Heart right ventricle (tissue), 16 donors: Measurements from ENCODE around the gene RAB40B. TPM values are rescaled to one million over a fixed set of nuclear protein-coding genes. Genes with fewer than 3 reads are reported as not detected.
A peak's percentile ranks its signal among the peaks of the same experiment; 100 is the strongest.

ENCODE experiments used
- ATAC-seq, 8 donors: fragments of 200-7000 bp; cut with Tn5 transposase; one replicate each; pipeline ENCODE4 v1.9.1; 2020; ENCODE audit warnings: mild to moderate bottlenecking in 8 of 8, moderate library complexity in 8 of 8, moderate number of reproducible peaks in 1 of 8
- DNase-seq, 2 donors: peaks; one replicate each; pipeline ENCODE4 v3.0.0-alpha.2; 2020
- H3K27ac ChIP-seq, 10 donors: fragments of 200-600 bp; sonication (generic) in 2 of 10; one replicate each; pipeline versions ENCODE4 v1.5.0 to v1.8.0; 2020 to 2022; ENCODE audit warnings: mild to moderate bottlenecking in 3 of 10
- H3K27me3 ChIP-seq, 7 donors: fragments of 200-600 bp; one replicate each; pipeline ENCODE4 v1.8.0; 2021 to 2022; ENCODE audit warnings: mild to moderate bottlenecking in 2 of 7
- H3K36me3 ChIP-seq, 9 donors: fragments of 200-600 bp; sonication (generic) in 1 of 9; one replicate each; pipeline versions ENCODE4 v1.5.0 to v1.8.0; 2020 to 2022; ENCODE audit warnings: mild to moderate bottlenecking in 2 of 9
- H3K4me1 ChIP-seq, 9 donors: fragments of 200-600 bp; sonication (generic) in 1 of 9; one replicate each; pipeline versions ENCODE4 v1.5.0 to v1.8.0; 2020 to 2022; ENCODE audit warnings: mild to moderate bottlenecking in 4 of 9
- H3K4me3 ChIP-seq, 10 donors: fragments of 200-600 bp; sonication (generic) in 2 of 10; one replicate each; pipeline versions ENCODE4 v1.5.0 to v1.8.0; 2020 to 2022; ENCODE audit warnings: mild to moderate bottlenecking in 7 of 10, moderate library complexity in 2 of 10
- H3K9me3 ChIP-seq, 11 donors: fragments of 200-600 bp in 10 of 11; sonication (generic) in 2 of 11; one replicate each; pipeline versions ENCODE4 v1.5.0 to v1.8.0; 2013 to 2022; ENCODE audit warnings: mild to moderate bottlenecking in 2 of 11, control low read depth in 1 of 11, moderate library complexity in 1 of 11
- CTCF ChIP-seq, 9 donors: fragments of 200-600 bp; sonication (generic) in 2 of 9; IDR thresholded peaks; one replicate each; pipeline versions ENCODE4 v1.5.0 to v1.8.0; 2021 to 2022; ENCODE audit warnings: antibody characterized with exemption in 9 of 9, mild to moderate bottlenecking in 5 of 9, moderate library complexity in 1 of 9
- WGBS, 2 donors: extraction: QIAGEN DNeasy Blood & Tissue Kit; methylation state at CpG; one replicate each; pipeline ENCODE4 v1.1.7; 2013; ENCODE audit warnings: inconsistent platforms in 1 of 2; 5-methylcytosine and 5-hydroxymethylcytosine counted together
- intact Hi-C, 10 donors: fragments of 100-400 bp; cut with DNase I; formaldehyde crosslinking; loops; one replicate each; pipeline versions ENCODE4 v1.11.1 to v1.14.2; 2022
- polyA plus RNA-seq, 2 donors: library from polyadenylated mRNA; stranded (reverse); fragments of 200-250 nt; gene quantifications; one replicate each; pipeline ENCODE4 v1.2.3, GENCODE V29; 2013
- total RNA-seq, 10 donors: library from RNA; stranded (reverse); fragmentation: NEBNext Ultra II Directional in 3 of 10; extraction: Animal tissue kit (Norgen Biotek cat#: 25700) in 3 of 10; gene quantifications; one replicate each; pipeline versions ENCODE4 v1.2.1 to v1.2.4, GENCODE V29; 2021 to 2023
- donor health status: Arrhythmogenic right ventricular cardiomyopathy.
- donor health status: ischemic (EF 13 %, LVEDD 7.1; RV severe dilation, severe dysfunction).
- donor health status: healthy with polysubstance abuse.
- donor health status: DM: no; HTN: yes; CAD: no.
- donor health status: DM: no; HTN: no; CAD: no.
- donor health status: ischemic (EF 25% LVEDD 6.9; RV normal size, moderate dysfunction).
- donor health status: ischemic (EF 25% LVEDD 5.7; RV mildly dilated, moderate dysfunction).
- donor health status: healthy.
- donor health status: DM: yes; HTN: yes; CAD: no.
- donor health status: Ischemic cardiomyopathy.
- donor health status: ischemic (EF 35%, LVEDD 5.7; RV mildly dilated, moderate dysfunction).
- donor health status: nonischemic (EF 11% LVEDD 7.7; RV severe dilation, severe dysfunction).
- donor health status: DM: yes; HTN: yes; CAD: no.
- donor health status: PGD.
- donor health status: ischemic (EF 29% LVEDD 5.4; RV normal size, mild dysfunction).
- donor health status: nonischemic (EF 23%, LVEDD 6.1; RV moderate dilation, normal function).

The RAB40B gene
- total and polyA plus RNA-seq, 12 donors, result 8.0 to 42.4 (median 20.4) TPM

GRCh38 chr17:82691714-82692113 is 6.8 kb downstream of the RAB40B start:
- H3K27me3 ChIP-seq, result peaks cover 0 to 2% (median 0%) of the 10 kb centered on the region in 7 donors
- no peak for ATAC-seq
- DNase-seq, result no peak
- TF ChIP-seq CTCF (IDR thresholded peaks at IDR 0.05), result no peak
- no peak overlapping the region for H3K27ac ChIP-seq
- H3K4me3 ChIP-seq, result no peak overlapping the region
- peaks cover 0 to 16% (median under 1%) of the 10 kb centered on the region in 9 donors for H3K4me1 ChIP-seq
- H3K9me3 ChIP-seq, result peaks cover 0 to 16% (median 11%) of the 10 kb centered on the region in 11 donors
- intact Hi-C loops, result no loop called here
- peaks cover 0 to 3% (median 0%) of the 10 kb centered on the region in 9 donors for H3K36me3 ChIP-seq
- 93 to 97% methylated on average over 11 to 14 of the region's 17 CpGs for WGBS, 2 donors

- H3K27ac ChIP-seq, result no peak overlapping the region
- no peak overlapping the region for H3K4me3 ChIP-seq
- TF ChIP-seq CTCF (IDR thresholded peaks at IDR 0.05), result no peak
- DNase-seq (no peak), ATAC-seq (no peak)
- intact Hi-C loops, result no loop called here
- WGBS, 2 donors, result 85% methylated on average over 18 of the region's 18 CpGs
- H3K9me3 ChIP-seq, result peaks cover 0 to 16% (median 11%) of the 10 kb centered on the region in 11 donors
- no peaks in the 10 kb centered on the region for H3K27me3 ChIP-seq
- peaks cover 0 to 3% (median 0%) of the 10 kb centered on the region in 9 donors for H3K36me3 ChIP-seq
- H3K4me1 ChIP-seq, result peaks cover 0 to 19% (median 0%) of the 10 kb centered on the region in 9 donors
Measured at GRCh38 chr17:82690786-82691489, 7.6 kb downstream of the RAB40B start.

- Histone ChIP-seq H3K4me3 (no peak overlapping the region), H3K27ac (peak overlapping the region in 1 of 10 donors; percentile 86), H3K36me3 (peaks cover 0 to 11% (median 0%) of the 10 kb centered on the region in 9 donors), H3K27me3 (no peaks in the 10 kb centered on the region), H3K9me3 (peaks cover 0 to 3% (median under 1%) of the 10 kb centered on the region in 11 donors), H3K4me1 (peaks cover 0 to 19% (median 0%) of the 10 kb centered on the region in 9 donors)
- ATAC-seq, result peak in 2 of 8 donors; percentile 14 to 17
- intact Hi-C loops, result no loop called here
- DNase-seq, result no peak
- no peak for TF ChIP-seq CTCF (IDR thresholded peaks at IDR 0.05)
- 93% methylated on average over 8 of the region's 8 CpGs for WGBS, 2 donors
Measured at GRCh38 chr17:82689077-82689476, 9.4 kb downstream of the RAB40B start.

- Histone ChIP-seq H3K9me3 (no peaks in the 10 kb centered on the region), H3K36me3 (peaks cover 0 to 11% (median 0%) of the 10 kb centered on the region in 9 donors), H3K27ac (peak overlapping the region in 5 of 10 donors; percentile 1 to 86 (median 67)), H3K4me3 (no peak overlapping the region), H3K27me3 (no peaks in the 10 kb centered on the region), H3K4me1 (peaks cover 0 to 19% (median 0%) of the 10 kb centered on the region in 9 donors)
- TF ChIP-seq CTCF (IDR thresholded peaks at IDR 0.05), result no peak
- DNase-seq (no peak), ATAC-seq (no peak)
- WGBS, 2 donors, result 96 to 97% methylated on average over 9 of the region's 9 CpGs
- intact Hi-C loops, result no loop called here
Measured at GRCh38 chr17:82687871-82688270, 10.6 kb downstream of the RAB40B start.
